Transverse colon (tissue), 4 donors: ENCODE data around the gene DLG5. TPM values are rescaled to one million over a fixed set of nuclear protein-coding genes. Genes with fewer than 3 reads are reported as not detected.

Experiments used
- DNase-seq: peaks from one replicate; pipeline ENCODE4 v3.0.0-alpha.2; 2019
- H3K27ac ChIP-seq, 4 donors: fragments of 200-600 bp; sonication (generic); 2 replicates each; pipeline ENCODE4 v1.5.1; 2016 to 2018; ENCODE audit warnings: inconsistent platforms in 4 of 4
- H3K27me3 ChIP-seq: fragments of 200-600 bp; sonication (generic); 2 replicates; pipeline ENCODE4 v1.5.1; 2017; ENCODE audit warnings: inconsistent platforms
- H3K36me3 ChIP-seq, 4 donors: fragments of 200-600 bp; sonication (generic); 2 replicates each; pipeline ENCODE4 v1.5.1; 2017 to 2019; ENCODE audit warnings: inconsistent platforms in 4 of 4
- H3K4me1 ChIP-seq, 4 donors: fragments of 200-600 bp; sonication (generic); 2 replicates each; pipeline ENCODE4 v1.5.1; 2017 to 2020; ENCODE audit warnings: inconsistent platforms in 4 of 4
- H3K4me3 ChIP-seq, 4 donors: fragments of 200-600 bp; sonication (generic); 1 replicate in 1 of 4; 2 replicates in 3 of 4; pipeline versions ENCODE4 v1.5.1 to v1.6.1; 2017 to 2019; ENCODE audit warnings: inconsistent platforms in 4 of 4
- H3K9me3 ChIP-seq, 2 donors: fragments of 200-600 bp; sonication (generic); 2 replicates each; pipeline ENCODE4 v1.5.1; 2017 to 2019; ENCODE audit warnings: inconsistent platforms in 2 of 2
- EP300 ChIP-seq: sonication (generic); formaldehyde crosslinking; IDR thresholded peaks from one replicate; pipeline ENCODE4 v1.6.1; 2017; ENCODE audit warnings: antibody characterized with exemption, low read depth
- POLR2A ChIP-seq: fragments of 450-650 bp; IDR thresholded peaks from one replicate; pipeline ENCODE4 v1.6.1; 2016; ENCODE audit warnings: antibody characterized with exemption, mild to moderate bottlenecking, moderate library complexity
- POLR2AphosphoS5 ChIP-seq, 3 donors: sonication (generic); formaldehyde crosslinking; IDR thresholded peaks; one replicate each; pipeline ENCODE4 v1.6.1; 2016; ENCODE audit warnings: antibody characterized with exemption in 3 of 3
- WGBS, 2 donors: methylation state at CpG; one replicate each; pipeline ENCODE4 v1.1.5; 2018; ENCODE audit warnings: low coverage in 1 of 2; 5-methylcytosine and 5-hydroxymethylcytosine counted together
- in situ Hi-C, 4 donors: fragments of 200-750 bp; cut with MboI; loops; one replicate each; pipeline versions ENCODE4 v1.15.0 to v1.15.1; 2017; ENCODE audit warnings: low sequenced_read_pairs in 3 of 4, low pct_ligation_motif_present in 1 of 4, low pct_unique_long_range_greater_than_20kb in 1 of 4
- intact Hi-C: fragments of 100-400 bp; cut with DNase I; formaldehyde crosslinking; loops from one replicate; pipeline ENCODE4 v1.15.1; 2023; ENCODE audit warnings: low total_unique reads
- total RNA-seq, 4 donors: library from RNA; depleted of rRNA; stranded (reverse); fragments of >200 nt; gene quantifications; one replicate each; pipeline ENCODE4 v1.1.0, GENCODE V29; 2016
- TF ChIP-seq, protein P1 (sequence below), 5 experiments: fragments of 200-600 bp in 3 of 5; fragments of 450-650 bp in 2 of 5; sonication (generic) in 3 of 5; IDR thresholded peaks; 1 replicate in 2 of 5; 2 replicates in 3 of 5; pipeline ENCODE4 v1.5.1; 2016 to 2017; ENCODE audit warnings: antibody characterized with exemption in 5 of 5, inconsistent platforms in 3 of 5, mild to moderate bottlenecking in 2 of 5, moderate library complexity in 1 of 5

DLG5 gene
- total RNA-seq, 4 donors from 2014 or later = 31.4 to 90.1 (median 44.6) TPM

DNA sequence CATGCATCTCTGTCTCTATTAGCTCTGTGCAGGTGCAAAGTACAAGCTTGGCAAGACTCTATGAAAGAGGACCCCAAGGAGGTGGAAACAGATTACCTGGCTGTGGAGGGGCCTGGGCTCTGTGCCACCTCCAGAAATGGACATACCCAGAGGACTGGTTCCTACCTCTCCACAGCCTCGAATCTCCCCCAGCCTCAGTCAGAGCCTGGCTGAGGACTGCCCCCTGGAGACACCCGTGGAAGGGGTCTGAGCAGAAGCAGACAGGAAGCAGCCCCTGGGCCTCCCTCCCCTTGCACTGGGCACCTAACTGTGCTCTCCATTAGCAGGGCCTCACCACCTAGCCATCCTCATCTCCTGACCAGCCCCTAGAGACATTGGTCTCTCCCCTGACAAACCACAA is 92.0 kb downstream of the DLG5 start:
- intact Hi-C loops = loop anchor here (5.0 kb wide), 1 partner anchor 1452 kb away; no protein-coding TSS in a partner anchor
- 93% methylated on average over 2 of the region's 2 CpGs; no CpG with 5 or more reads in 1 of the 2 donors for WGBS, 2 donors
- H3K36me3 ChIP-seq = peaks cover 0 to 21% (median 5%) of the 10 kb centered on the region in 4 donors

DNA sequence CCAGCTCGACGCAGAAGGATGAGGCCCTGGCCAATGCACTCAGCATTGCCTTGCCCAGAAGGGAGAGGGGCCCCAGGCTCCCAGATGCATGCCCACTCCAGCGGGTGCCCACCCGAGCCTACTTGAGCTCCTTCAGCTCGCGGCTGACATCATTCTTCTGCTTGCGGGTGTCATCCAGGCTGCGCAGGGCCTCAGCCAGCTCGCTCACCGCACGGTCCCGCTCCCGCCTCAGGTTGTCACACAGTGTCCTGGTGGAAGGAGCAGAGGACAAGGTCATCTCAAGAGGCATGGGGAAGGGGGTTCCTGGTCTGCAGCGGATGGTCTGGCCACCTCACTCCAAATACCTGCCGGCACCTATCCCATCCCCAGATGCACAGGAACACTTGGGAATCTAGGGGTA is 92.8 kb downstream of the DLG5 start:
- H3K27me3 ChIP-seq = no peaks in the 10 kb centered on the region
- no peak overlapping the region for H3K4me3 ChIP-seq
- H3K27ac ChIP-seq = no peak overlapping the region
- in situ Hi-C loops = loop anchor here in 2 of 4 donors (25.0 kb wide), 2 partner anchors 154 to 179 kb away; no protein-coding TSS in a partner anchor
- no peak for DNase-seq
- H3K4me1 ChIP-seq = peaks cover 0 to 25% (median 0%) of the 10 kb centered on the region in 4 donors
- 99% methylated on average over 14 of the region's 15 CpGs; no CpG with 5 or more reads in 1 of the 2 donors for WGBS, 2 donors
- intact Hi-C loops = loop anchor here (5.0 kb wide), 1 partner anchor 1451 kb away; no protein-coding TSS in a partner anchor
- no peaks in the 10 kb centered on the region for H3K9me3 ChIP-seq
- TF ChIP-seq POLR2AphosphoS5 (IDR thresholded peaks at IDR 0.05) = no peak
- no peak for TF ChIP-seq EP300
- no peak for TF ChIP-seq POLR2A
- TF ChIP-seq, protein P1, sequence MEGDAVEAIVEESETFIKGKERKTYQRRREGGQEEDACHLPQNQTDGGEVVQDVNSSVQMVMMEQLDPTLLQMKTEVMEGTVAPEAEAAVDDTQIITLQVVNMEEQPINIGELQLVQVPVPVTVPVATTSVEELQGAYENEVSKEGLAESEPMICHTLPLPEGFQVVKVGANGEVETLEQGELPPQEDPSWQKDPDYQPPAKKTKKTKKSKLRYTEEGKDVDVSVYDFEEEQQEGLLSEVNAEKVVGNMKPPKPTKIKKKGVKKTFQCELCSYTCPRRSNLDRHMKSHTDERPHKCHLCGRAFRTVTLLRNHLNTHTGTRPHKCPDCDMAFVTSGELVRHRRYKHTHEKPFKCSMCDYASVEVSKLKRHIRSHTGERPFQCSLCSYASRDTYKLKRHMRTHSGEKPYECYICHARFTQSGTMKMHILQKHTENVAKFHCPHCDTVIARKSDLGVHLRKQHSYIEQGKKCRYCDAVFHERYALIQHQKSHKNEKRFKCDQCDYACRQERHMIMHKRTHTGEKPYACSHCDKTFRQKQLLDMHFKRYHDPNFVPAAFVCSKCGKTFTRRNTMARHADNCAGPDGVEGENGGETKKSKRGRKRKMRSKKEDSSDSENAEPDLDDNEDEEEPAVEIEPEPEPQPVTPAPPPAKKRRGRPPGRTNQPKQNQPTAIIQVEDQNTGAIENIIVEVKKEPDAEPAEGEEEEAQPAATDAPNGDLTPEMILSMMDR (IDR thresholded peaks at IDR 0.05) = no peak
- H3K36me3 ChIP-seq = peaks cover 0 to 26% (median 5%) of the 10 kb centered on the region in 4 donors

More for the DNA sequence above, 92.0 kb downstream of the DLG5 start:
- Histone ChIP-seq H3K27me3 (no peaks in the 10 kb centered on the region), H3K4me1 (peaks cover 0 to 25% (median 0%) of the 10 kb centered on the region in 4 donors), H3K27ac (no peak overlapping the region), H3K4me3 (no peak overlapping the region), H3K9me3 (no peaks in the 10 kb centered on the region)
- in situ Hi-C loops = loop anchor here in 2 of 4 donors (25.0 kb wide), 2 partner anchors 153 to 178 kb away; no protein-coding TSS in a partner anchor
- TF ChIP-seq EP300 = no peak
- no peak for TF ChIP-seq POLR2AphosphoS5 (IDR thresholded peaks at IDR 0.05)
- TF ChIP-seq, protein P1 (IDR thresholded peaks at IDR 0.05) = no peak
- TF ChIP-seq POLR2A = no peak
- DNase-seq = no peak

DNA sequence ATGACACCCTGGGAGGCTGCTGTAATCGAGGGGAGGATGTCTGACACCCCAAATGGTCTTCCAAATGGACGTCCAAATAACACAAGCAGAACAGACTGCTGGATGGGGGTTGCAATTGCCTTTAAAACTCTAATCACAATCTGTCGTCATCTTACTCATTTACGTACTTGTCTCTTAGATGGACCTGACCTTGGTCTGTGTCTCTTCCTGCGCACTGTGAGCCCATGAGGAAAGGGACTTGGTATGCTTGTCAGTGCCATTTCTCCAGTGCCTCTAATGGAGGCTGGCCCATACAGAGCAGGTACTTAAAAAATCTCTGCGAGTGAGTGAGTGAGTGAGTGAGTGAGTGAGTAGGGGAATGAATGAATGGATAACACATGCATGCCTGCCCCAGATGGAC is 93.3 kb downstream of the DLG5 start:
- intact Hi-C loops (loop anchor here (5.0 kb wide), 1 partner anchor 1451 kb away; no protein-coding TSS in a partner anchor), in situ Hi-C loops (loop anchor here in 2 of 4 donors (25.0 kb wide), 2 partner anchors 154 to 179 kb away; no protein-coding TSS in a partner anchor)
- Histone ChIP-seq H3K9me3 (no peaks in the 10 kb centered on the region), H3K27me3 (no peaks in the 10 kb centered on the region), H3K4me1 (peaks cover 0 to 24% (median 0%) of the 10 kb centered on the region in 4 donors), H3K27ac (no peak overlapping the region), H3K4me3 (no peak overlapping the region), H3K36me3 (peaks cover 0 to 26% (median 5%) of the 10 kb centered on the region in 4 donors)
- TF ChIP-seq, protein P1 (IDR thresholded peaks at IDR 0.05) = no peak
- TF ChIP-seq POLR2A (no peak), EP300 (no peak), POLR2AphosphoS5 (IDR thresholded peaks at IDR 0.05) (no peak)
- WGBS, 2 donors = 84 to 100% methylated on average over 1 to 6 of the region's 6 CpGs
- no peak for DNase-seq

DNA sequence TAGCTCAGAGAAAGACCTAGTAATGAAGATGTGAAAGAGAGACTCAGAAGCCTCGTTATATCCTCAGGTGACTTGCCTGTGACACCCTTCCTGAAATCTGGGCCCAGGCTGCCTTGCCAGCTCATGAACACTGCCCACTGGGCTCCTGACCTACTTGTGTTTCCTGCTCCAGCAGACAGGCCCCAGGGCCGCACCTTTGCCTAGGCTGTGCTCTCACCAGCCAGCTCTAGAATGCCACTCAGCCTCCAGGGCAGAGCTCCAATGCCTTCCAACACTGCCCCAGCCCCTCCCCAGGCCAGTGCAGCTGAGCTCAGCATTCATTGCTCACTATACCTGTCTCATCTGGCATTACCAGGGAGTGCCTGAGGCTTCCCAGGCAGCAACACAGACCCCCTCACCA is 94.3 kb downstream of the DLG5 start:
- TF ChIP-seq, protein P1 (IDR thresholded peaks at IDR 0.05) = no peak
- TF ChIP-seq EP300 (no peak), POLR2A (no peak), POLR2AphosphoS5 (IDR thresholded peaks at IDR 0.05) (no peak)
- no peak overlapping the region for H3K27ac ChIP-seq
- no peak overlapping the region for H3K4me3 ChIP-seq
- no peaks in the 10 kb centered on the region for H3K27me3 ChIP-seq
- no peaks in the 10 kb centered on the region for H3K9me3 ChIP-seq
- WGBS, 2 donors = 84% methylated on average over 2 of the region's 2 CpGs; no CpG with 5 or more reads in 1 of the 2 donors
- H3K36me3 ChIP-seq = peaks cover 0 to 26% (median 8%) of the 10 kb centered on the region in 4 donors
- H3K4me1 ChIP-seq = peaks cover 0 to 14% (median 0%) of the 10 kb centered on the region in 4 donors
- in situ Hi-C loops (loop anchor here in 2 of 4 donors (25.0 kb wide), 2 partner anchors 155 to 180 kb away; no protein-coding TSS in a partner anchor), intact Hi-C loops (loop anchor here (5.0 kb wide), 1 partner anchor 1450 kb away; no protein-coding TSS in a partner anchor)
- DNase-seq = no peak
